ENCODE results near the gene HPS1. TPM values are rescaled to one million over a fixed set of nuclear protein-coding genes. Genes with fewer than 3 reads are reported as not detected.

Gene HPS1
- total RNA-seq, 2 experiments from 2014 or later, result 51.9 to 52.1 TPM

DNA sequence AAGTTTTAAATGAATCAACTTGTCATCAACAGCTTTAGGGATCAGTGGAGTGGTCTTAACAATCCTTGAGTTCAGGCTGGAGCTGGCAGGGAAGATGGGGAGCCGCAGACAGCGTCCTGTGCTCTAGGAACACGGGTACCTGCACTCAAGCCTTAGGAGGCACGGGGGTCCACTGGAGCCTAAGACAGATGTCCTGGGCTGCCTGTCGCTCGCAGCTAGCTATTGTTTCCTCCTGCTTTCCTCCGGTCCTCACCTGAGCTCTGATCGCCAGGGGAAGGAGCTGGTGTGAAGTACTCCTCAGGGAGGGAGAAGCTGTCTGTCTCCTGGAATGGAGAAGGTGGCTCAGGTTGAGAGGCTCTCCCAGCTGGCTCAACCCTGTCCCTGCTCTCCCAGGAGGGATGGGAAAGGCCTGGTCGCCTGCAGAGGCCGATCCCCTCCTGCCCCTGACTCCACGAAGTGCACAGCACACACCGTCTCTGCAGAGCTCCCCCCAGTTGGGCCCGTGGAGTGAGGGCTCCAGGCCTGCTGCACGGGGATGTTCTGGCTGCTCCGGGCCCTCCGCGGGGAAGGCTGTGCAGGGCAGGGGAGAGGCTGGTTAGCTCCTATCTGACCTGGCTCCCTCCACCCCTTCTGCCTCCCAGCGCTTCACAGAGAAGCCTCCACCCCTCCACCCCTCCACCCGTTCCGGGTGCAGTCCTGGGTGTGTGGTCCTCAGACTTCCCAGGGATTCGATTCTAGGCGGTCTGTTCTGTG lies 17.2 kb downstream of the HPS1 start:
- CTCF ChIA-PET, result no interaction called here
- Mint-ChIP-seq H3K4me1 (ENCODE audit: low read depth) (no peaks in the 10 kb centered on the region), H3K36me3 (ENCODE audit: low read depth) (peaks cover 35% of the 10 kb centered on the region), H3K4me3 (no peak overlapping the region), H3K27ac (no peak overlapping the region), H3K27me3 (no peaks in the 10 kb centered on the region), H3K9me3 (no peaks in the 10 kb centered on the region)
- DNase-seq (no peak), ATAC-seq (no peak)
- POLR2A ChIA-PET, result no interaction called here
- intact Hi-C loops (cut with micrococcal nuclease), result no loop called here
- TF ChIP-seq, protein P1, sequence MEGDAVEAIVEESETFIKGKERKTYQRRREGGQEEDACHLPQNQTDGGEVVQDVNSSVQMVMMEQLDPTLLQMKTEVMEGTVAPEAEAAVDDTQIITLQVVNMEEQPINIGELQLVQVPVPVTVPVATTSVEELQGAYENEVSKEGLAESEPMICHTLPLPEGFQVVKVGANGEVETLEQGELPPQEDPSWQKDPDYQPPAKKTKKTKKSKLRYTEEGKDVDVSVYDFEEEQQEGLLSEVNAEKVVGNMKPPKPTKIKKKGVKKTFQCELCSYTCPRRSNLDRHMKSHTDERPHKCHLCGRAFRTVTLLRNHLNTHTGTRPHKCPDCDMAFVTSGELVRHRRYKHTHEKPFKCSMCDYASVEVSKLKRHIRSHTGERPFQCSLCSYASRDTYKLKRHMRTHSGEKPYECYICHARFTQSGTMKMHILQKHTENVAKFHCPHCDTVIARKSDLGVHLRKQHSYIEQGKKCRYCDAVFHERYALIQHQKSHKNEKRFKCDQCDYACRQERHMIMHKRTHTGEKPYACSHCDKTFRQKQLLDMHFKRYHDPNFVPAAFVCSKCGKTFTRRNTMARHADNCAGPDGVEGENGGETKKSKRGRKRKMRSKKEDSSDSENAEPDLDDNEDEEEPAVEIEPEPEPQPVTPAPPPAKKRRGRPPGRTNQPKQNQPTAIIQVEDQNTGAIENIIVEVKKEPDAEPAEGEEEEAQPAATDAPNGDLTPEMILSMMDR (IDR thresholded peaks at IDR 0.05), result no peak

DNA sequence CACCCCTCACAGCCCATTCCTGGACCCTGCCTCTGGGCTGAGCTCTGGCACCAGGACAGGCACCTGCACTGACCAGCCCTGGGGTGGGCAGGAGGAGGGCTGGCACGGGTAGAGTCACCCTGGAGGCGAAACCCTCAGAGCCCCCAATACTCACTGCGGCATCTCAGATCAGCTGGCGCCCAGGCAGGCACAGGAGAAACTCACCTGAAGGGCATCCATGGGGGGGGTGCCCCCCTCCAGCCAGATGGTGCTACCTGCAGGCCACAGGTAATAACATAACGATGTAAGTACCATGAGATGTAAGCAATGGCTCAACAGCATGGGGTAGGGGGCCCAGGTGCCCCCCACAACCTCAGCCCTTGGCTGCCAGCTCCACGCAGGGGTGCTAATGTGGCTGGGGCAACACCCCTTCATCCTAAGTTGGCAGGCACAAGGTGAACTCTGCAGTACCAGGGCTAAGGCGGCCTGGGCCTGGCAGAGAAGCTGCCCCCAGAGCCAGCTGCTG lies 19.7 kb downstream of the HPS1 start:
- no peaks in the 10 kb centered on the region for H3K27me3 Mint-ChIP-seq
- no peak overlapping the region for H3K4me3 Mint-ChIP-seq
- ATAC-seq, result no peak
- CTCF ChIA-PET, result interaction anchor here (0.7 to 2.8 kb wide), 4 partner anchors 13 to 40 kb away, joined by 3 to 25 read pairs (median 5); partner anchors contain the start of gene PYROXD2
- peaks cover 14% of the 10 kb centered on the region for H3K36me3 Mint-ChIP-seq (ENCODE audit: low read depth)
- H3K4me1 Mint-ChIP-seq (ENCODE audit: low read depth), result no peaks in the 10 kb centered on the region
- no peak overlapping the region for H3K27ac Mint-ChIP-seq
- TF ChIP-seq, protein P1 (IDR thresholded peaks at IDR 0.05), result no peak
- no peaks in the 10 kb centered on the region for H3K9me3 Mint-ChIP-seq
- POLR2A ChIA-PET, result interaction anchor here (0.7 kb wide), 1 partner anchor 8 kb away, joined by 3 read pairs; no protein-coding TSS in a partner anchor
- intact Hi-C loops (cut with micrococcal nuclease), result no loop called here
- DNase-seq, result no peak

DNA sequence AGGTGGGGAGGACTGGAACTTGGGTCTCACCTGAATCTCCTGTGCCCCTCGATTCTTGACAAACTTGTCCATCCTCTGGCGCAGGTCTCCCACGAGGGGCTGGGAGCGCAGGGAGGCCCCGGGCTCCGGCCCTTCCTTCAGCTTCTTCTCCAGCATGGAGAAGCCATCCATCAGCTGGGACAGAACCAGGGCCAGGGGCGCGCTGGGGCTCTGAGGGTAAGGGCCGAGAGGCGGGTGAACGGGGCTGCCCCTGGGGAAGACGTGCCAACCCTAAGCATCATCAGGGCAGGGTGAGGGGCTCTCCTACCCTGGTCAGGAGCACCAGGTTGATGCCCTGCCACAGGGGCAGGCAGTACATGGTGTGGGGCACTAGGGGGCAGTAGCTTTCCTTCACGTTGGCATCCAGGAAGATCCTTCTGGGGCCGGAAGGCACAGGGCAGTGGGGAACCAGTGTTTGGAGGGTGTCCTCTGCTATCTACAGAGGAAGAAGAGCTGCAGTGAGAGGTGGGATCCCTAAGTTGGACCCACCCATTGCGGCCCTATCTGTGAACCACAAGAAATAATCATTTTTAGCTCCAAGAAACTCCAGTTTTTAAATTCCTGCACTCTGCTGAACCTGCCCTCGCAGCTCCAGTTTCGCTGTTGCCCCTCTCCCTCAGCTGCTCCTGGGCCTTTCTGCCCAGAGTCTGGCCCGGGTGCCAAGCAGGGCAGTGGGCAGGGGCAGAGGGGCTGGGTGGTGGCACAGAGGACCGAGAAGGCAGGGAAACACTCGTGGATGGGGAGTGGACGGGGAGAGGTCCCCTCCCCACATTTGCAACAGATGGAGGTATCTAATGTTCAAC lies 21.0 kb downstream of the HPS1 start:
- ATAC-seq, result peak; percentile 87
- ChIA-PET CTCF (interaction anchor here (0.7 to 2.8 kb wide), 20 partner anchors 9 to 1233 kb away, joined by 3 to 32 read pairs (median 4); partner anchors contain the start of genes ENTPD7, HPS1 and PYROXD2), POLR2A (interaction anchor here (1.3 kb wide), 1 partner anchor 20 kb away, joined by 3 read pairs; no protein-coding TSS in a partner anchor)
- Mint-ChIP-seq H3K9me3 (no peaks in the 10 kb centered on the region), H3K27ac (no peak overlapping the region), H3K27me3 (no peaks in the 10 kb centered on the region), H3K4me3 (no peak overlapping the region), H3K4me1 (ENCODE audit: low read depth) (no peaks in the 10 kb centered on the region), H3K36me3 (ENCODE audit: low read depth) (peaks cover 7% of the 10 kb centered on the region)
- intact Hi-C loops (cut with micrococcal nuclease), result no loop called here
- TF ChIP-seq, protein P1 (IDR thresholded peaks at IDR 0.05), result peak; percentile 80
- DNase-seq, result peak; percentile 70

DNA sequence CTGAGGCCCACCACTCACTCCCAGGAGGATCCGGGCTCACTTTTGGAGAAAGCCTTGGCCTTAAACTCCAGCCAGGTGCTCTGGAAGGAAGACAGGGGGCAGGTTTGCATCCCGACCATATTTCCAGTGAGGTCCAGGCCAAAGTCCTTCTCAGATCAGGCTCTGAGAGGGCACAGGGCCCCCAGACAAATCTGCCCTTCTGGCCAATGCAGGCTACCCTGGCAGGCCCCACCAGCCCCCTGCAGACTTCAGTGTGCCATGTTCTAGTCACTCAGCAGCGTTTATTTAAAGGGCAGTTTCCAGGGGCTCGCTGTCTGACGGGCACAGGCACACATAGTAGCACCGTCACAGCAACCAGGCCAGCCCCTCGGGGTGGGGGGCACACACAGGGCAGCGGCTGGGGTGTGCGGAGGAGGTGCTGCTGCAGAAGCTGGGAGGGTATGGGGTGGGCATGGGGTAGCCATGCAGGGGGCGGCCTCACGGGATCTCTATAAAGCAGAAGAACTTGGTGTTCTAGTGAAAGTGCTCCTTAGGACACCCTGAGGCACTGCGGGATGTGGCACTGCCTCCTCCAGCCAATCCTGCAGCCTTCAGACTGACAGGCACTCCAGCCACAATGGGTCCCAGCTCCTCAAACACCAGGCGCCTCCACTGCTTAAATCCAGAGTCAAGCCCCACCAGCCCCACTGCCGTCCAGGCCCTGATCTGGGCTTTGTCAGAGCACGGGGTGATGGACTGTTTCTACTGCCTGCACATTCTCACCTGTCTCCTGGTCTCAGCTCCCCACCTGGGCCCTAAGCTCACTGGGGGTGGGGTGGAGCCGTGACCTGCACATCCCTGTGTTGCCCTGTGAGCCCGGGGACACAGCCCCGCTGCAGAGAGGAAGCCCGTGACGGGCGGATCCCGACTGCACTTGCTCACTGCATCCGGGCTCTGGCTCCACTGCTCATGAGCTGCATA lies 22.2 kb downstream of the HPS1 start:
- Mint-ChIP-seq H3K27ac (no peak overlapping the region), H3K4me1 (ENCODE audit: low read depth) (no peaks in the 10 kb centered on the region), H3K9me3 (no peaks in the 10 kb centered on the region), H3K27me3 (no peaks in the 10 kb centered on the region), H3K36me3 (ENCODE audit: low read depth) (peaks cover 4% of the 10 kb centered on the region), H3K4me3 (no peak overlapping the region)
- TF ChIP-seq, protein P1 (IDR thresholded peaks at IDR 0.05), result no peak
- POLR2A ChIA-PET, result interaction anchor here (1.3 kb wide), 1 partner anchor 22 kb away, joined by 3 read pairs; no protein-coding TSS in a partner anchor
- intact Hi-C loops (cut with micrococcal nuclease), result no loop called here
- CTCF ChIA-PET, result interaction anchor here (1.2 to 2.8 kb wide), 13 partner anchors 10 to 1235 kb away, joined by 3 to 32 read pairs (median 4); partner anchors contain the start of genes ENTPD7, HPS1 and PYROXD2
- DNase-seq, result no peak
- ATAC-seq, result no peak
